ENCODE measurements around the gene HSD17B12.
A peak's percentile ranks its signal among the peaks of the same experiment; 100 is the strongest.

HSD17B12 gene

DNA sequence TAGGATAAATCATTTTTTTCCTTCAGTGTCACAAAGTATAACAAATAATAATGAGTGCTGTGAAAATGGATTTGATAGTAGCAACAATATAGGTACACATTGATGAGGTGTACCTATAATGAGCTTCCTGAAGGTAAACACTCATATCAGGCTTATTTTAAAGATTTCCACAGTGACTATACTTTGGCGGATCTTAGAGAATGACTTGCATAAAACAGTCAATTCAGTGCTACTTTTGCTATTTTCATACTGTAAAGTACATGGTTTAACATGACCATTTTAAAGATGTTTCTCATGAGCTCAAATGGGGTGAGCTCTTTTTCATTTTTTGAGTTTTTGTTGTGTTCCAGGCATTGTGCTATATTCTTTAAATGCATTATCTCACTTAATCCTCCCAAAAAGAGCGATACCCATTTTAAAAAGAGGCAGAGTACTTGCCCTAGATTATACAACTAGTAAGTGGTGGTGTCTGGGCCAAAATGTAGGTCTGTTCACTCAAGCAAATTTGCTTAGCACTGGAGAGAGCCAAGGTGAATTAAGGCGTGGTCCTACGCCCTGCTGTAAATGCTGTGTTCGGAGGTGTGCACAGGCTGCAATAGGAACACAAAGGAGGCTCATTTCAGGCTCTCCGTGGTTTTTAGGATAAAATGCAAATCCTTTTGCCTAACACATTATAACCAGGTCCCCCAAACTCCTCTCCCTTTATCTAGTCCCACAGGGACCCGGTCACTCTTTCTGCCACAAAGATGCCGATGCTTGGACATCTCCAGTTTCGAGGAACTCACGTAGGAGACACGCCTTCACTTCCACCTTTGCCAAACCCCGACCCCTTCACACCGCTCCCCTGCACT is 199.5 kb downstream of the HSD17B12 start:
- peak overlapping the region; percentile 71 for H3K4me3 ChIP-seq
- no peaks in the 10 kb centered on the region for H3K27me3 ChIP-seq (ENCODE audit: low read depth)
- peaks cover 7% of the 10 kb centered on the region for H3K4me1 ChIP-seq
- in situ Hi-C loops (cut with MboI; ENCODE audit: low sequenced_read_pairs): no loop called here
- DNase-seq (ENCODE audit: low spot score in 2 of 2): no peak
- peaks cover 12% of the 10 kb centered on the region for H3K36me3 ChIP-seq (replicated peaks)
- no peaks in the 10 kb centered on the region for H3K9me3 ChIP-seq

GRCh38 chr11:43880640-43881159 is 200.2 kb downstream of the HSD17B12 start, which contains the start of gene ALKBH3:
Gene ALKBH3 (plus strand): TSS chr11:43880831. CDS start chr11:43882653, 1,822 bp downstream.
- Histone ChIP-seq H3K36me3 (replicated peaks) (peaks cover 16% of the 10 kb centered on the region), H3K4me1 (peaks cover 7% of the 10 kb centered on the region), H3K9me3 (no peaks in the 10 kb centered on the region), H3K27me3 (ENCODE audit: low read depth) (no peaks in the 10 kb centered on the region), H3K4me3 (peak within 1 kb of the TSS; percentile 71)
- in situ Hi-C loops (cut with MboI; ENCODE audit: low sequenced_read_pairs): no loop called here
- peak; percentile 84 to 94 for DNase-seq (ENCODE audit: low spot score in 2 of 2)

DNA sequence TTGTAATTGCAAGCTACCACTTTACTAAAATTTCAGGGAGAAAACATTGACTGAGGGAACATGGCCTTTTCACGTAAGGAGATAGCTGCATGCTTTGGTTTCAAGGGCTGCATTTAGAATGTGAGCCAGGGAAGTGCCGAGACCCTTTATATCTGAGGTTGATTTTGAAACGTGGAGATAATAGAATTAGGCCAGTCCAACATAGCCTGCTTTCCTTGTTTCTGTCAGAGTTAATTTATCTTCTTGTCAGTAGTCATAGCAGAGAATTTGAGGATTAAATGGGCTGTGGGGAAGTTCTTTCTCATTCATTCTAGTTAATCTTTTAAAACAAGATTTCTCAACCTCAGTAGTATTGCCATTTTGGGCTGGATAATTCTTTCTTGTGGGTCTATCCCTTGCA is 212.3 kb downstream of the HSD17B12 start:
- H3K4me3 ChIP-seq: no peak overlapping the region
- no peaks in the 10 kb centered on the region for H3K9me3 ChIP-seq
- H3K4me1 ChIP-seq: no peaks in the 10 kb centered on the region
- in situ Hi-C loops (cut with MboI; ENCODE audit: low sequenced_read_pairs): loop anchor here (10.0 kb wide), 1 partner anchor 152 kb away; the partner anchor contains the start of gene ACCSL
- DNase-seq (ENCODE audit: low spot score in 2 of 2): no peak
- H3K27me3 ChIP-seq (ENCODE audit: low read depth): no peaks in the 10 kb centered on the region
- peaks cover 40% of the 10 kb centered on the region for H3K36me3 ChIP-seq (replicated peaks)

DNA sequence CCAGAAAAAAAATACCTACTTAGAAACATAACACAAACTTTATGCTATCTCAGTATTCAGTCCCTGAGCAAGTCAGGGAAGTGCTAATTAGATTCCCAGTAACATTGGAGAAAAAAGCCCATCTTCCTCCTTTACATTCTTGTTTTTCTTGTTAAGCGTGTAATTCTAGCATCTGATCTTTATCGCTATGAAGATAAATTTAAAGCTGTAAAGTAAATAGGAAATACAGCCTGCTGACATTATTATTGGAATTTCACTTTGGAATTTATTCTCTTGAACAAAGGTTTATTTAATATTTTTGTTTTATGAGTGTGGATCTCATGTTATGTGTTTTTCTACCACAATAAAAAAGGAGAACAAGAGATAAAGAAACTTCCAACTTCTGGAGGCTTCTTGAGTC is 214.0 kb downstream of the HSD17B12 start:
- no peaks in the 10 kb centered on the region for H3K4me1 ChIP-seq
- H3K4me3 ChIP-seq: no peak overlapping the region
- DNase-seq (ENCODE audit: low spot score in 2 of 2): no peak
- H3K27me3 ChIP-seq (ENCODE audit: low read depth): no peaks in the 10 kb centered on the region
- H3K9me3 ChIP-seq: no peaks in the 10 kb centered on the region
- H3K36me3 ChIP-seq (replicated peaks): peaks cover 40% of the 10 kb centered on the region
- in situ Hi-C loops (cut with MboI; ENCODE audit: low sequenced_read_pairs): loop anchor here (10.0 kb wide), 1 partner anchor 150 kb away; the partner anchor contains the start of gene ACCSL

DNA sequence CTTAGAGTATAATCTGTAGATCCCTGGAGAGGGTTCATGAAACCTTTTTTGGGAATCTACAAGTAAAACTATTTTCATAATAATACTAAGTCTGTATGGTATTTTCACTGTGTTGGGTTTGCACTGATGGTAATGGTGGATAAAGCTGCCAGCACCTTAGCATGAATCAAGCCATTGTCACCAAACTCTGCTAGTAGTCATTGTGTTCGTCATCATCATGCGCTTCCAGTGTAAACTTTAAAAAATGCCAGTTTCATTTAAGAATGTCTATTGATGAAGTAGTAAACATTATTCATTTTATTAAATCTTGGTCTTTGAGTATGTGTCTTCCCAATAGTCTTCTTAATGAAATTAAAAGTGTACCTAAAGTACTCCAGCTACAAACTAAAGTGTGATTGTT is 215.1 kb downstream of the HSD17B12 start:
- in situ Hi-C loops (cut with MboI; ENCODE audit: low sequenced_read_pairs): loop anchor here (10.0 kb wide), 1 partner anchor 149 kb away; the partner anchor contains the start of gene ACCSL
- Histone ChIP-seq H3K9me3 (no peaks in the 10 kb centered on the region), H3K4me1 (no peaks in the 10 kb centered on the region), H3K36me3 (replicated peaks) (peaks cover 31% of the 10 kb centered on the region), H3K27me3 (ENCODE audit: low read depth) (no peaks in the 10 kb centered on the region), H3K4me3 (no peak overlapping the region)
- DNase-seq (ENCODE audit: low spot score in 2 of 2): no peak

GRCh38 chr11:43898574-43898973 is 218.0 kb downstream of the HSD17B12 start:
- DNase-seq (ENCODE audit: low spot score in 2 of 2): no peak
- Histone ChIP-seq H3K27me3 (ENCODE audit: low read depth) (no peaks in the 10 kb centered on the region), H3K9me3 (no peaks in the 10 kb centered on the region), H3K4me1 (no peaks in the 10 kb centered on the region), H3K36me3 (replicated peaks) (peaks cover 22% of the 10 kb centered on the region), H3K4me3 (no peak overlapping the region)
- in situ Hi-C loops (cut with MboI; ENCODE audit: low sequenced_read_pairs): loop anchor here (10.0 kb wide), 1 partner anchor 146 kb away; the partner anchor contains the start of gene ACCSL

DNA sequence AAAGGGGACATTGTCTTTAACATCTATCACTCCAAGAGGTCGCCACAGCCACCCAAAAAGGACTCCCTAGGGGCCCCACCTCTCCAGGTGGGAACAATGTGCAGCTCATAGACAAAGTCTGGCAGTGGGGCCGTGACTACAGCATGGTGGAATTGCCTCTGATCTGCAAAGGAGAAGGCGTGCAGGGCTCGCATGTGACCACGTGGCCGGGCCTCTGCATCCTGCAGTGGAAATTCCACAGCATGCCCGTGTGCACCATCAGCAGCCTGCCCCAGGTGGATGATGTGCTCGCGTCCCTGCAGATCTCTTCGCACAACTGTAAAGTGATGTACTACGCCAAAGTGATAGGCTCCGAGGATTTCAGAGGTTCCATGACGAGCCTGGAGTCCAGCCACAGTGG is 218.6 kb downstream of the HSD17B12 start:
- peaks cover 24% of the 10 kb centered on the region for H3K36me3 ChIP-seq (replicated peaks)
- DNase-seq (ENCODE audit: low spot score in 2 of 2): no peak
- no peaks in the 10 kb centered on the region for H3K27me3 ChIP-seq (ENCODE audit: low read depth)
- H3K9me3 ChIP-seq: no peaks in the 10 kb centered on the region
- in situ Hi-C loops (cut with MboI; ENCODE audit: low sequenced_read_pairs): loop anchor here (10.0 kb wide), 1 partner anchor 146 kb away; the partner anchor contains the start of gene ACCSL
- H3K4me3 ChIP-seq: no peak overlapping the region
- H3K4me1 ChIP-seq: no peaks in the 10 kb centered on the region

DNA sequence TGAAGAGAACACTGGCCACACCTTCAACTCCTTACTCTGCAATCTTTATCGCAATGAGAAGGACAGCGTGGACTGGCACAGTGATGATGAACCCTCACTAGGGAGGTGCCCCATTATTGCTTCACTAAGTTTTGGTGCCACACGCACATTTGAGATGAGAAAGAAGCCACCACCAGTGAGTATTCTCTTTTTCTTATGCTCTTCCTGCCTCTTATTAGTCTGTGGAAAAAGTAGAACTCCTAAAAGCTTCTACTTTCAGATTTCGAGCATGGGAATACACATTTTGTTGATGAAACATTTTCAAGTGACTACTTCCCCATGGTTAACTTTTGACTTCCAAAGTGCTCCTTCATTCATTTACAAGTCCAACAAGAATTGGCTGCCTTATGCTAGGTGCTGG is 221.0 kb downstream of the HSD17B12 start:
- peaks cover 20% of the 10 kb centered on the region for H3K36me3 ChIP-seq (replicated peaks)
- H3K27me3 ChIP-seq (ENCODE audit: low read depth): no peaks in the 10 kb centered on the region
- DNase-seq (ENCODE audit: low spot score in 2 of 2): no peak
- in situ Hi-C loops (cut with MboI; ENCODE audit: low sequenced_read_pairs): no loop called here
- H3K4me1 ChIP-seq: no peaks in the 10 kb centered on the region
- no peaks in the 10 kb centered on the region for H3K9me3 ChIP-seq
- H3K4me3 ChIP-seq: no peak overlapping the region

- peaks cover 13% of the 10 kb centered on the region for H3K36me3 ChIP-seq (replicated peaks)
- H3K9me3 ChIP-seq: no peaks in the 10 kb centered on the region
- H3K27me3 ChIP-seq (ENCODE audit: low read depth): no peaks in the 10 kb centered on the region
- in situ Hi-C loops (cut with MboI; ENCODE audit: low sequenced_read_pairs): no loop called here
- H3K4me3 ChIP-seq: no peak overlapping the region
- DNase-seq (ENCODE audit: low spot score in 2 of 2): no peak
- no peaks in the 10 kb centered on the region for H3K4me1 ChIP-seq
These were observed 222.5 kb downstream of the HSD17B12 start for GRCh38 chr11:43903078-43903477.

DNA sequence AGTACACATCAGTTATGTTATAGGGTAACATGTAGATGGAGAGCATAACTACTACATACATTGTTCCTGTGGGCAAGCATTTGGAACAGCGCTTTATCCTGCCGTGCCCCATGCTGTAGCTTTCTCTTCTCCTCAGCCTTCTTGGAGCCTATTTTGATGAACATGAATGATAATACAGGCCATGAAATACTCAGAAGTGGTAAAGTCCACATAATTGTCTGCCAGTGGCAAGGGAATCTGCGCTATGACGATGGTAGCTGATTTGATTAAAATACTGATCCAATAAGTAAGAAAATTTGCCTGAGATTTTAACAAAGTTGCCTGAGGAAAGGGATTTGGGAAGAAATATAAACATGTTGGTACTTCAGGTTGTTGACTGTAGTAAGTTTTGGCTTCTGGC is 223.4 kb downstream of the HSD17B12 start:
- no peaks in the 10 kb centered on the region for H3K27me3 ChIP-seq (ENCODE audit: low read depth)
- H3K4me1 ChIP-seq: no peaks in the 10 kb centered on the region
- H3K4me3 ChIP-seq: no peak overlapping the region
- in situ Hi-C loops (cut with MboI; ENCODE audit: low sequenced_read_pairs): no loop called here
- no peak for DNase-seq (ENCODE audit: low spot score in 2 of 2)
- no peaks in the 10 kb centered on the region for H3K9me3 ChIP-seq
- H3K36me3 ChIP-seq (replicated peaks): peaks cover 13% of the 10 kb centered on the region

DNA sequence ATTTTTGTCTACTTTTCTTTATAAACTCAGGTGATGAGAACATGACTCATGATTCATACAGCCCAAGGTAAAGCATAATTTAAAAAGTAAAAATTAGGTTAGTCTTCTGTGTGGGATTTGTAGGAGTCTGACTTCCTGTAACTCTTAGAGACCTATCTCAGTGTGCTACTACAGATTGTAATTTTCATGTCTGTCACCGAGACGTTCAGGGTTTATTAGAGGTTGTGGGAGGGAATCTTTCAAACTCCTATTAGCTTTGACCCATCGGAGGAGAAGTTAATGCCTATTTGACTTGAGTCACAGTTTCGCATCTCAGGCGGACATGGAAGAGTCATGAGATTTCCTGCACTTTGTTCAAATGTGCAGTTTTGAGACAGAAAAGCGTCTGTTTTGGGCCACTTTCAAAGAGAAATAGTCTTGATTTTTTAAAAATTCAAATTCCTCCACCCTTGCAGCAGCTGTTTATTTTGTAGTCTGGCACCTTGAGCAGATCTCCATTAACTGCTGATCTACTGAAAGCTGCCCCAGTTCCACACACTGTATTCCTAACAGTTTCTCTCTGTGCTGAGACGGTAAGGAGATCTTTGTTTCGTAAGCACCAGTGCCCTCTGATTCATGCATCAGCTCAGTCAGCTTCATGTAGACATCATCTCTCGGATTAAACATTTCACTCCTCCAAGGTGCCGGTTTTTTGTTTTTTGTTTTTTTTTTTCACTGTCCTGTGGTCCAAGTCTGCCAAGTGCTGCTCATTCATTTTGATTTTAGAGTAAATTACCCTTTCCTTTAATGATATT is 224.4 kb downstream of the HSD17B12 start:
- Histone ChIP-seq H3K4me3 (no peak overlapping the region), H3K9me3 (no peaks in the 10 kb centered on the region), H3K36me3 (replicated peaks) (peaks cover 13% of the 10 kb centered on the region), H3K4me1 (no peaks in the 10 kb centered on the region), H3K27me3 (ENCODE audit: low read depth) (no peaks in the 10 kb centered on the region)
- in situ Hi-C loops (cut with MboI; ENCODE audit: low sequenced_read_pairs): no loop called here
- DNase-seq (ENCODE audit: low spot score in 2 of 2): no peak

- peaks cover 13% of the 10 kb centered on the region for H3K36me3 ChIP-seq (replicated peaks)
- in situ Hi-C loops (cut with MboI; ENCODE audit: low sequenced_read_pairs): no loop called here
- no peak for DNase-seq (ENCODE audit: low spot score in 2 of 2)
- H3K27me3 ChIP-seq (ENCODE audit: low read depth): no peaks in the 10 kb centered on the region
- H3K4me1 ChIP-seq: no peaks in the 10 kb centered on the region
- no peak overlapping the region for H3K4me3 ChIP-seq
- H3K9me3 ChIP-seq: no peaks in the 10 kb centered on the region
These were observed 225.3 kb downstream of the HSD17B12 start for GRCh38 chr11:43905813-43906241.
